Vagina (tissue), 2 donors: ENCODE results near the gene VSTM2B. TPM values are rescaled to one million over a fixed set of nuclear protein-coding genes. Genes with fewer than 3 reads are reported as not detected.

ENCODE experiments used
- DNase-seq, 2 donors: peaks; one replicate each; pipeline ENCODE4 v3.0.0-alpha.2; 2017; ENCODE audit errors: extremely low spot score in 2 of 2
- H3K27ac ChIP-seq: fragments of 200-600 bp; sonication (generic); one replicate; pipeline ENCODE4 v1.5.1; 2019
- H3K27me3 ChIP-seq: fragments of 200-600 bp; sonication (generic); one replicate; pipeline ENCODE4 v1.5.1; 2019
- H3K36me3 ChIP-seq, 2 donors: fragments of 200-600 bp; sonication (generic); one replicate each; pipeline ENCODE4 v1.5.1; 2017 to 2019
- H3K4me1 ChIP-seq: fragments of 200-600 bp; sonication (generic); one replicate; pipeline ENCODE4 v1.5.1; 2019
- H3K4me3 ChIP-seq, 2 donors: fragments of 200-600 bp; sonication (generic); 1 replicate in 1 of 2; 2 replicates in 1 of 2; pipeline ENCODE4 v1.5.1; 2016 to 2019
- H3K9me3 ChIP-seq: fragments of 200-600 bp; sonication (generic); one replicate; pipeline ENCODE4 v1.5.1; 2019
- POLR2A ChIP-seq, 2 donors: fragments of 450-650 bp; IDR thresholded peaks; one replicate each; pipeline ENCODE4 v1.6.1; 2017; ENCODE audit warnings: antibody characterized with exemption in 2 of 2, mild to moderate bottlenecking in 2 of 2, moderate library complexity in 2 of 2
- POLR2AphosphoS5 ChIP-seq, 2 donors: sonication (generic); formaldehyde crosslinking; IDR thresholded peaks; one replicate each; pipeline ENCODE4 v1.9.0; 2017; ENCODE audit warnings: antibody characterized with exemption in 2 of 2, mild to moderate bottlenecking in 2 of 2, low read depth in 1 of 2; ENCODE audit not compliant: insufficient read depth in 1 of 2
- intact Hi-C: fragments of 100-400 bp; cut with DNase I; formaldehyde crosslinking; loops from one replicate; pipeline ENCODE4 v1.15.1; 2023
- total RNA-seq: library from RNA; depleted of rRNA; stranded (reverse); fragments of >200 nt; gene quantifications from one replicate; pipeline ENCODE4 v1.2.3, GENCODE V29; 2016
- TF ChIP-seq, protein P1 (sequence below), 3 experiments: fragments of 450-650 bp in 2 of 3; fragments of 200-600 bp in 1 of 3; sonication (generic) in 1 of 3; IDR thresholded peaks; one replicate each; pipeline ENCODE4 v1.5.1; 2017 to 2019; ENCODE audit warnings: antibody characterized with exemption in 3 of 3, mild to moderate bottlenecking in 2 of 3, moderate library complexity in 2 of 3

The VSTM2B gene
- total RNA-seq = 0.98 TPM

DNA sequence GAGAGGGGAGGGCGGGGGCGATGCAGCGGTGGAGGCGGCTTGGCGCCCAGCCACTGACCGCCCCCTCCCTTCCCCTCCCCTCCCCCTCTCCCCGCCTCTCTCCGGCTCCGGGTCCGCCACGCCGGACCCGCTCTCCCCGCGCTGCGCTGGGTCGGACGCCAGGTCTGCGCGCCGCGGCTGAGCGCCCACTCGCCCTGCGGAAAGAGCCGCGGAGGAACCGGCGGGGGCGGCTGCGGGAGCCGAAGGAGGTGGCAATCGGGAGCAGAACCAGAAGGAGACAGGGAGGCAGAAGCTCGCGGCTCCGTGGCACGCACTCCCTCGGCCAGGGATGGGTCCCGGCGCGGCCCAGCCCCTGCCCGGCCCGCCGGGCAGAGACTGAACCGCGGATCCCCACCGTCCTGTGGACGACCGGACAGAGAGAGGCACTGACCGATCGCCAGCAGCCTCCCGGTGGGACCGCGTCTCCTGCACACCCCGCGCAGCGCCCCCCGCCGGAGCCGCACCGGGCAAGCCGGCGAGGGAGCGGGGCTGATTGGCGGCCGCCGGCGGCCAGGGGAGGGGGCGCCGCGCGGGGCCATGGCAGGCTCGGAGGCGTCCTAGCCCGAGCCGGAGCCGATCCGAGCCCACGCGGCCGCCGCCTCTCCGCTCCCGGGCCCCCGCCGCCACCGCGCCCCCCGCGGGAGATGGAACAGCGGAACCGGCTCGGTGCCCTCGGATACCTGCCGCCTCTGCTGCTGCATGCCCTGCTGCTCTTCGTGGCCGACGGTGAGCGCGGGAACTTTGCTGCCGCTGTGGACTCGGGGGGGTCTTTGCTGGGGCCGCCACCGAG, at the start of gene VSTM2B:
VSTM2B (plus strand) TSS at position 94 of the 829 bp plus-strand sequence; CDS start at position 684, 590 bp downstream.
- intact Hi-C loops = no loop called here
- peaks cover 4% of the 10 kb centered on the region for H3K27me3 ChIP-seq
- DNase-seq = no peak

DNA sequence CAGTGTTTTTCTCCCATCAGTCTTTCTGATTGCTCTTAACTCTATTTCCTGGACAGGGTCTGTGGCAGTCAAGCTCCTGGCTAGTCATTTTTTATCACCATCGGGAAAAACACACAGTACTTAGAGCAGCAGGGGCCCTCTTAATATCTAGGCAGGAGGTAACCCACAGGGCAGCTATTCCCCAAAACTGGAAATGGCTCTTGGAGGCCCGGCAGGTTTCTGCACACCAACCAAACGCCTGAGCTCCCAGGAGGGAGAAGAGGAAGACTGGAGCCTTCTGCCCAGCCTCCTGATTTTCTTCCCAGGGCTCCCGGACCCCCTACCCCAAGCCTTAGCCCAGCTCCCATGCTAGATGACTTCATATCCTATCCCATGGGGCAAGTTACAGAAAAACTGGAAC, 49.3 kb upstream of the VSTM2B start:
- DNase-seq = peak; percentile 31 to 64
- Histone ChIP-seq H3K9me3 (no peaks in the 10 kb centered on the region), H3K4me1 (no peaks in the 10 kb centered on the region), H3K27ac (no peak overlapping the region), H3K36me3 (no peaks in the 10 kb centered on the region), H3K4me3 (no peak overlapping the region), H3K27me3 (no peaks in the 10 kb centered on the region)
- TF ChIP-seq POLR2AphosphoS5 (IDR thresholded peaks at IDR 0.05; ENCODE audit: insufficient read depth in 1 of 2, low read depth in 1 of 2) (no peak), POLR2A (IDR thresholded peaks at IDR 0.05) (no peak)
- TF ChIP-seq, protein P1, sequence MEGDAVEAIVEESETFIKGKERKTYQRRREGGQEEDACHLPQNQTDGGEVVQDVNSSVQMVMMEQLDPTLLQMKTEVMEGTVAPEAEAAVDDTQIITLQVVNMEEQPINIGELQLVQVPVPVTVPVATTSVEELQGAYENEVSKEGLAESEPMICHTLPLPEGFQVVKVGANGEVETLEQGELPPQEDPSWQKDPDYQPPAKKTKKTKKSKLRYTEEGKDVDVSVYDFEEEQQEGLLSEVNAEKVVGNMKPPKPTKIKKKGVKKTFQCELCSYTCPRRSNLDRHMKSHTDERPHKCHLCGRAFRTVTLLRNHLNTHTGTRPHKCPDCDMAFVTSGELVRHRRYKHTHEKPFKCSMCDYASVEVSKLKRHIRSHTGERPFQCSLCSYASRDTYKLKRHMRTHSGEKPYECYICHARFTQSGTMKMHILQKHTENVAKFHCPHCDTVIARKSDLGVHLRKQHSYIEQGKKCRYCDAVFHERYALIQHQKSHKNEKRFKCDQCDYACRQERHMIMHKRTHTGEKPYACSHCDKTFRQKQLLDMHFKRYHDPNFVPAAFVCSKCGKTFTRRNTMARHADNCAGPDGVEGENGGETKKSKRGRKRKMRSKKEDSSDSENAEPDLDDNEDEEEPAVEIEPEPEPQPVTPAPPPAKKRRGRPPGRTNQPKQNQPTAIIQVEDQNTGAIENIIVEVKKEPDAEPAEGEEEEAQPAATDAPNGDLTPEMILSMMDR (IDR thresholded peaks at IDR 0.05) = no peak
- intact Hi-C loops = no loop called here

More for the DNA sequence above, at the start of gene VSTM2B:
- TF ChIP-seq, protein P1 (IDR thresholded peaks at IDR 0.05) = no peak
- TF ChIP-seq POLR2A (IDR thresholded peaks at IDR 0.05) = no peak
- no peak for TF ChIP-seq POLR2AphosphoS5 (IDR thresholded peaks at IDR 0.05; ENCODE audit: insufficient read depth in 1 of 2, low read depth in 1 of 2)
- Histone ChIP-seq H3K27ac (peak within 1 kb of the TSS; percentile 57), H3K36me3 (no peaks in the 10 kb centered on the region), H3K9me3 (no peaks in the 10 kb centered on the region), H3K4me3 (peak within 1 kb of the TSS; percentile 37 to 44), H3K4me1 (peaks cover 51% of the 10 kb centered on the region)

DNA sequence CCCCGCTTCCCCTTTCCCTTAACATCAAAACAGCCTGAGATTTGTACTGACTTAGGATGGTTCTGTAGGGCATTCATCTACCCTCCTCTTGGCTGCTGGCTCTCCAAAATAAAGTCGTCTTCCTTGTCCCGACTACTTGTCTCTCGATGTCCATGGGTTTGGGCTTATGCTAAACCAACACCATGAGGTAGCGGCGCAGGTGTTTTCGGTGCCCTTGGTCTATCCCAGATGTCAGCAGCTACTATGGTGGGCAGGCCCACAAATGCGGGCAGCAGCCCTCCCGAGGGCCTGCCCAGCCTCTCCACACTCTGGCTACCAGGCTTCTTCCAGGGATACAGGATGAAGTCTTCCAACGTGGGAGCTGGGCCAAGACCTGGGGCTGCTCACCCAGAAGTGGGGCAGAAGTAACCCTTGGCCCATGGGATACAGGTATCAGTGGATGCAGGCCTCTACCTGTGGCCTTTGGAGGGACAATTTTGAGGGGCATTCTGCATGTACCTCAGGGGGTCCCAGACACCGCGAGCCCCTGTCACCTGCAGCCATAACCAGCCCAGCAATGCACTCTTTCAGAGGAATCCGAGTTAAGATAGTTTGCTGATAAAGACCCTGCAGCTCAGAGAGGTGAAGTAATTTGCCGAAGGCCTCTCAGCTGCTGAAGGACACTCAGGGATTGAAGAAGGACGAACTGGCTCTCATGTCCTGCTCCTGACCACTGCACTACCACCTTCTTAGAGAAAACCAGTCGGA, 47.8 kb upstream of the VSTM2B start:
- no peaks in the 10 kb centered on the region for H3K36me3 ChIP-seq
- peak; percentile 55 to 65 for DNase-seq
- H3K27me3 ChIP-seq = no peaks in the 10 kb centered on the region
- no peak for TF ChIP-seq POLR2AphosphoS5 (IDR thresholded peaks at IDR 0.05; ENCODE audit: insufficient read depth in 1 of 2, low read depth in 1 of 2)
- TF ChIP-seq, protein P1 (IDR thresholded peaks at IDR 0.05) = no peak
- TF ChIP-seq POLR2A (IDR thresholded peaks at IDR 0.05) = no peak
- no peak overlapping the region for H3K27ac ChIP-seq
- no peaks in the 10 kb centered on the region for H3K4me1 ChIP-seq
- H3K4me3 ChIP-seq = no peak overlapping the region
- no peaks in the 10 kb centered on the region for H3K9me3 ChIP-seq
- intact Hi-C loops = no loop called here

DNA sequence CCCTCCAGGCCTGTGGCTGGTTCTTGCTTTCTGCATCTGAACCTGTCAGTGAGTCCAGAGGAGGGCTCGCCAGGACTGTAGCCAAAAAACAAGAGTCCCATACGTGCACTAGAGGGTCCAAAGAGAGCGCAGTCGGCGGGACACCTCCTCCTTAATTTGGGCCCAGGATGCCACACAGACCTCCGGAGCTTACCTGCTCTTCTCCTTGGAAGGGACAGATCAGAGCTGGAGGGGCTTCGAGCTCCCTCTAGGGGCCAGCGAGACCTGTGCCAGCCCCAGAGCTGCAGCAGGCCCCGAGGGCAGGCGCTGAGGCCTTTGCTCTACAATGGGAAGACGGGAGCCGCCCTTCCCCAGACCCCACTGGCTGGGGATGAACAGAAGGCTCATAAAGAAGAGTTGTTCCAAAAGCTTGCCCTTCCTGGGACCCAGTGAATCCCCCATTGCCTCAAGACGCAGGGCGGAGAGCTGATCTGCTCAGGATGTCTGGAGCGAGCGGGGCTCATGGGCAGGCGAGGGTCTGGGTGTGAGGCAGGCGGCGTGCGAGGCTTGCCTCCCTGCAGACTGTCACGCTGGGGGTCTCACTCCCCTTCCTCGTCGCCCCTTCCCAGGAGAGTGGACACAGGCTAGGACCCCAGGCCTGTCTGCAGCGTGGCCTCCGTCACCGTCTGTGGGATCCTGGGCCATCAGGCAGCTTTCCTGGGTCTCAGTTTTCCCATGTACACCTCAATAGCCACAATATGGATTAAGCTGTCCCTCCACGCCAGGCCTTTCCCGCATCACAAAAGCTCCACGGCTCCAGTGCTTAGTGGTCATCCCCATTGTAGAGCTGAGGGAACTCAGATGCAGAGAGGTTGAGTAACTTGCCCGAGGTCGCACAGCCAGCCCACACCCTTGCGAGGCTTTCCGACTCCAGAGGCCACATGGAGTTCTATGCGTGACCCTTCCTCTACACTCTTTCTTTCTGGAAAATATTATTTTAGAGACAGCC, 46.9 kb upstream of the VSTM2B start:
- H3K27me3 ChIP-seq = no peaks in the 10 kb centered on the region
- DNase-seq = peak; percentile 61 to 67
- TF ChIP-seq POLR2A (IDR thresholded peaks at IDR 0.05) = no peak
- TF ChIP-seq POLR2AphosphoS5 (IDR thresholded peaks at IDR 0.05; ENCODE audit: insufficient read depth in 1 of 2, low read depth in 1 of 2) = no peak
- TF ChIP-seq, protein P1 (IDR thresholded peaks at IDR 0.05) = no peak
- no peaks in the 10 kb centered on the region for H3K4me1 ChIP-seq
- no peak overlapping the region for H3K4me3 ChIP-seq
- intact Hi-C loops = no loop called here
- no peaks in the 10 kb centered on the region for H3K36me3 ChIP-seq
- no peak overlapping the region for H3K27ac ChIP-seq
- H3K9me3 ChIP-seq = no peaks in the 10 kb centered on the region
